GM13977 (cell line): ENCODE results near the gene DACT1.
A peak's percentile ranks its signal among the peaks of the same experiment; 100 is the strongest.

Experiments
- DNase-seq: peaks from one replicate; pipeline ENCODE4 v3.0.0; 2012; ENCODE audit warnings: low spot score
- CTCF ChIP-seq: IDR thresholded peaks from 2 replicates; pipeline ENCODE4 v1.5.1; 2012; ENCODE audit warnings: mild to moderate bottlenecking, control low read depth; ENCODE audit not compliant: insufficient read depth; ENCODE audit errors: extremely low read depth, missing control alignments
- in situ Hi-C: fragments of 300-500 bp; cut with MboI; formaldehyde crosslinking; loops from one replicate; pipeline ENCODE4 v1.12.0; 2022; ENCODE audit warnings: low sequenced_read_pairs, low pct_unique_long_range_greater_than_20kb, mixed read lengths, inconsistent platforms; ENCODE audit not compliant: unreplicated experiment

Gene DACT1

GRCh38 chr14:58640959-58641358, 3.2 kb downstream of the DACT1 start:
- in situ Hi-C loops: no loop called here
- no peak for DNase-seq
- no peak for TF ChIP-seq CTCF

GRCh38 chr14:58641509-58641908, 3.7 kb downstream of the DACT1 start:
- DNase-seq: no peak
- in situ Hi-C loops: no loop called here
- TF ChIP-seq CTCF: peak; percentile 22

- in situ Hi-C loops: no loop called here
- DNase-seq: no peak
- no peak for TF ChIP-seq CTCF
Observed at GRCh38 chr14:58643366-58643765, 5.6 kb downstream of the DACT1 start.

- in situ Hi-C loops: no loop called here
- no peak for TF ChIP-seq CTCF
- DNase-seq: no peak
Observed at GRCh38 chr14:58645641-58646040, 7.9 kb downstream of the DACT1 start.

GRCh38 chr14:58646479-58646878, 8.7 kb downstream of the DACT1 start:
- DNase-seq: no peak
- in situ Hi-C loops: no loop called here
- no peak for TF ChIP-seq CTCF

GRCh38 chr14:58647777-58648176, 10.0 kb downstream of the DACT1 start:
- in situ Hi-C loops: no loop called here

More at GRCh38 chr14:58647777-58648176, 10.0 kb downstream of the DACT1 start:
- no peak for DNase-seq
- TF ChIP-seq CTCF: no peak
